Stimulated activated CD4-positive, alpha-beta T cell treated with anti-CD3 and anti-CD28 coated beads, Interleukin-4, amount 100 ng/mL, for 24 hours (primary cell): ENCODE measurements around the gene DRGX.

Source experiments
- DNase-seq: peaks from one replicate; pipeline ENCODE4 v3.0.0-alpha.2; 2020

The DRGX gene

GRCh38 chr10:49381111-49381900 lies 14.6 kb downstream of the DRGX start:
- DNase-seq = no peak

- no peak for DNase-seq
Measured at GRCh38 chr10:49379596-49380410, 16.1 kb downstream of the DRGX start.

GRCh38 chr10:49377256-49377655 lies 18.6 kb downstream of the DRGX start:
- no peak for DNase-seq

- DNase-seq = no peak
Measured at GRCh38 chr10:49375611-49376010, 20.3 kb downstream of the DRGX start.

GRCh38 chr10:49374740-49375139 lies 21.1 kb downstream of the DRGX start:
- DNase-seq = no peak

GRCh38 chr10:49373361-49373760 lies 22.5 kb downstream of the DRGX start:
- no peak for DNase-seq

GRCh38 chr10:49371967-49372366 lies 23.9 kb downstream of the DRGX start:
- no peak for DNase-seq

- no peak for DNase-seq
Measured at GRCh38 chr10:49370326-49371100, 25.4 kb downstream of the DRGX start.

GRCh38 chr10:49369216-49370162 lies 26.4 kb downstream of the DRGX start:
- no peak for DNase-seq

- DNase-seq = no peak
Measured at GRCh38 chr10:49368256-49368655, 27.6 kb downstream of the DRGX start.

- DNase-seq = no peak
Measured at GRCh38 chr10:49367600-49367999, 28.3 kb downstream of the DRGX start.

GRCh38 chr10:49366460-49366859 lies 29.4 kb downstream of the DRGX start:
- no peak for DNase-seq

GRCh38 chr10:49365675-49366415 lies 30.0 kb downstream of the DRGX start:
- DNase-seq = no peak

- DNase-seq = no peak
Measured at GRCh38 chr10:49365275-49365674, 30.6 kb downstream of the DRGX start.

- DNase-seq = no peak
Measured at GRCh38 chr10:49364747-49365146, 31.1 kb downstream of the DRGX start.

GRCh38 chr10:49364051-49364450 lies 31.8 kb downstream of the DRGX start:
- no peak for DNase-seq

- DNase-seq = no peak
Measured at GRCh38 chr10:49363309-49364031, 32.4 kb downstream of the DRGX start.

GRCh38 chr10:49362596-49363260 lies 33.2 kb downstream of the DRGX start:
- DNase-seq = no peak

GRCh38 chr10:49361735-49362568 lies 33.9 kb downstream of the DRGX start:
- DNase-seq = no peak
